ENCODE measurements around the gene ZNF470. TPM values are rescaled to one million over a fixed set of nuclear protein-coding genes. Genes with fewer than 3 reads are reported as not detected.

ZNF470 gene
- total RNA-seq, 4 donors from 2014 or later: 3.9 to 8.1 (median 6.7) TPM

DNA sequence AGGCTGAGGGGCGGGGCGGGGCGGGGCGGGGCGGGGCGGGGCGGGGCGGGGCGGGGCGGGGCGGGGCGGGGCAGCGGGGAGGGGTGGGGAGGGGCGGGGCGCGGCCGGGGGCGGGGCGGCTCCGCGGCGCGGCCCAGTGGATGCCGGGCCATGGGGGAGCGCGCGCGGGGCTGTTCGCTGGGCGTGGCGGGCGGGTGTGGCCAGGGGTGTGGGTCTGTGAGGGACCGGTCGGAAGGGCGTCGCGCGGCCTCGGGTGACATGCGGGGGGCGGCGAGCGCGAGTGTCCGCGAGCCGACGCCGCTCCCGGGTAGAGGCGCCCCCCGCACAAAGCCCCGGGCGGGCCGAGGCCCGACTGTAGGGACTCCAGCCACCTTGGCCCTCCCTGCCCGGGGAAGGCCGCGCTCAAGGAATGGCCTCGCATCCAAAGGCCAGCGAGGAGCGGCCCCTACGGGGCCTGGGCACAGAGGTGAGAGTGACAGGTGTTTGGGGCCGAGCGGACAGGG lies 28.5 kb upstream of the ZNF470 start, which contains the start of gene ZFP28:
ZFP28 (plus strand) TSS at position 188 of the 503 bp plus-strand sequence; CDS start at position 259, 71 bp downstream.
- no CpG with 5 or more reads among the region's 65 CpGs for WGBS, 2 donors (ENCODE audit: low coverage in 1 of 2)
- peak; percentile 77 for ATAC-seq
- peaks cover 0 to 74% (median 4%) of the 10 kb centered on the region in 3 donors for H3K9me3 ChIP-seq
- H3K4me1 ChIP-seq: peaks cover 0 to 32% (median 10%) of the 10 kb centered on the region in 3 donors
- H3K27me3 ChIP-seq: no peaks in the 10 kb centered on the region
- H3K4me3 ChIP-seq: peak within 1 kb of the TSS; percentile 83 to 97
- TF ChIP-seq POLR2A (IDR thresholded peaks at IDR 0.05) (no peak), POLR2AphosphoS5 (IDR thresholded peaks at IDR 0.05) (no peak), EP300 (IDR thresholded peaks at IDR 0.05) (no peak)
- TF ChIP-seq, protein P1, sequence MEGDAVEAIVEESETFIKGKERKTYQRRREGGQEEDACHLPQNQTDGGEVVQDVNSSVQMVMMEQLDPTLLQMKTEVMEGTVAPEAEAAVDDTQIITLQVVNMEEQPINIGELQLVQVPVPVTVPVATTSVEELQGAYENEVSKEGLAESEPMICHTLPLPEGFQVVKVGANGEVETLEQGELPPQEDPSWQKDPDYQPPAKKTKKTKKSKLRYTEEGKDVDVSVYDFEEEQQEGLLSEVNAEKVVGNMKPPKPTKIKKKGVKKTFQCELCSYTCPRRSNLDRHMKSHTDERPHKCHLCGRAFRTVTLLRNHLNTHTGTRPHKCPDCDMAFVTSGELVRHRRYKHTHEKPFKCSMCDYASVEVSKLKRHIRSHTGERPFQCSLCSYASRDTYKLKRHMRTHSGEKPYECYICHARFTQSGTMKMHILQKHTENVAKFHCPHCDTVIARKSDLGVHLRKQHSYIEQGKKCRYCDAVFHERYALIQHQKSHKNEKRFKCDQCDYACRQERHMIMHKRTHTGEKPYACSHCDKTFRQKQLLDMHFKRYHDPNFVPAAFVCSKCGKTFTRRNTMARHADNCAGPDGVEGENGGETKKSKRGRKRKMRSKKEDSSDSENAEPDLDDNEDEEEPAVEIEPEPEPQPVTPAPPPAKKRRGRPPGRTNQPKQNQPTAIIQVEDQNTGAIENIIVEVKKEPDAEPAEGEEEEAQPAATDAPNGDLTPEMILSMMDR (IDR thresholded peaks at IDR 0.05): no peak
- peak within 1 kb of the TSS; percentile 71 to 96 (median 92) for H3K27ac ChIP-seq
- H3K36me3 ChIP-seq: peaks cover 0 to 41% of the 10 kb centered on the region in 2 donors

DNA sequence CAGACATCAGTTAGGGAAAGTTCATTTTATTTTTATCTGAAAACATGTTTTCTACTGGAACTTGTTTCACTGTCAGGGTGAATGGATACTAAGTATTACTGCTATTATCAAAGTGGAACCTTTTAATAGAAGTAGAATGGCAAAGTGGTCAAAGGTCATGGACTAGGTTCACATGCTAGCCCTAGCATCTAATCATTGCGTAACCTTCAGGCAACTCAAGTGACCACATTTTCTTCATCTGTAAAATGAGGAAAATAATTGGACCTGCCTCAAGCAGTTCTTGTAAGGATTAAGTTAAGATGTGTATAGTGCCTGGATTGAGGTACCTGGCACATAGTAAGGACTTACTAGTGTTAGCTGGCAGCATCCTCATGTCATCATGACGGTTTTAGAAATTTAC lies 23.5 kb upstream of the ZNF470 start:
- no peak overlapping the region for H3K27ac ChIP-seq
- H3K4me1 ChIP-seq: peaks cover 0 to 25% (median 10%) of the 10 kb centered on the region in 3 donors
- H3K36me3 ChIP-seq: peaks cover 9 to 88% of the 10 kb centered on the region in 2 donors
- TF ChIP-seq POLR2A (IDR thresholded peaks at IDR 0.05): no peak
- TF ChIP-seq, protein P1 (IDR thresholded peaks at IDR 0.05): no peak
- no peak for TF ChIP-seq EP300 (IDR thresholded peaks at IDR 0.05)
- no peak for TF ChIP-seq POLR2AphosphoS5 (IDR thresholded peaks at IDR 0.05)
- peaks cover 4 to 80% (median 4%) of the 10 kb centered on the region in 3 donors for H3K9me3 ChIP-seq
- H3K4me3 ChIP-seq: no peak overlapping the region
- no peak for ATAC-seq
- WGBS, 2 donors (ENCODE audit: low coverage in 1 of 2): 100% methylated on average over 1 of the region's 2 CpGs
- no peaks in the 10 kb centered on the region for H3K27me3 ChIP-seq

DNA sequence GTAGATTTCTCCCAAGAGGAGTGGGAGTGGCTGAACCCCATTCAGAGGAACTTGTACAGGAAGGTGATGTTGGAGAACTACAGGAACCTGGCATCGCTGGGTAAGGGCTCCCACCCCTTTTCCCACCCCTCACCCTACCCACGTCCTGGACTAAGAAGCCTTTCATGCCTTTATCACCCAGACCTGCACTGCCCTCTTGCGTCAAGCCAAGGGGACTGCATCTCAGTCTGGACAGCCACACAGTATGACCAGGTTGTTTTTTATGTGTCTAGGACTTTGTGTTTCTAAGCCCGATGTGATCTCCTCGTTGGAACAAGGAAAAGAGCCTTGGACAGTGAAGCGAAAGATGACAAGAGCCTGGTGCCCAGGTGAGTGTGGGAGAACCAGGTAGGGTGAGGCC lies 19.7 kb upstream of the ZNF470 start:
- Histone ChIP-seq H3K9me3 (peaks cover 4 to 96% (median 4%) of the 10 kb centered on the region in 3 donors), H3K27ac (no peak overlapping the region), H3K36me3 (peaks cover 32 to 98% of the 10 kb centered on the region in 2 donors), H3K4me1 (no peaks in the 10 kb centered on the region), H3K27me3 (no peaks in the 10 kb centered on the region), H3K4me3 (no peak overlapping the region)
- TF ChIP-seq POLR2A (IDR thresholded peaks at IDR 0.05): no peak
- TF ChIP-seq, protein P1 (IDR thresholded peaks at IDR 0.05): no peak
- no peak for TF ChIP-seq EP300 (IDR thresholded peaks at IDR 0.05)
- TF ChIP-seq POLR2AphosphoS5 (IDR thresholded peaks at IDR 0.05): no peak
- ATAC-seq: no peak
- 52 to 79% methylated on average over 2 to 5 of the region's 6 CpGs for WGBS, 2 donors (ENCODE audit: low coverage in 1 of 2)

DNA sequence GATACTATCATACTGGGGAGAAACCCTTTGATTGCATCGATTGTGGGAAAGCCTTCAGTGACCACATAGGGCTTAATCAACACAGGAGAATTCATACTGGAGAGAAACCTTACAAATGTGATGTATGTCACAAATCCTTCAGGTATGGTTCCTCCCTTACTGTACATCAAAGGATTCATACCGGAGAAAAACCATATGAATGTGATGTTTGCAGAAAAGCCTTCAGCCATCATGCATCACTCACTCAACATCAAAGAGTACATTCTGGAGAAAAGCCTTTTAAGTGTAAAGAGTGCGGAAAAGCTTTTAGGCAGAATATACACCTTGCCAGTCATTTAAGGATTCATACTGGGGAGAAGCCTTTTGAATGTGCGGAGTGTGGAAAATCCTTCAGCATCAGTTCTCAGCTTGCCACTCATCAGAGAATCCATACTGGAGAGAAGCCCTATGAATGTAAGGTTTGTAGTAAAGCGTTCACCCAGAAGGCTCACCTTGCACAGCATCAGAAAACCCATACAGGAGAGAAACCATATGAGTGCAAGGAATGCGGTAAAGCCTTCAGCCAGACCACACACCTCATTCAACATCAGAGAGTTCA lies 12.9 kb upstream of the ZNF470 start:
- ATAC-seq: no peak
- 79 to 87% methylated on average over 6 of the region's 6 CpGs for WGBS, 2 donors (ENCODE audit: low coverage in 1 of 2)
- Histone ChIP-seq H3K36me3 (peaks cover 29 to 86% of the 10 kb centered on the region in 2 donors), H3K27ac (no peak overlapping the region), H3K9me3 (peaks cover 0 to 100% (median 10%) of the 10 kb centered on the region in 3 donors), H3K4me1 (no peaks in the 10 kb centered on the region), H3K27me3 (no peaks in the 10 kb centered on the region), H3K4me3 (no peak overlapping the region)
- no peak for TF ChIP-seq EP300 (IDR thresholded peaks at IDR 0.05)
- TF ChIP-seq, protein P1 (IDR thresholded peaks at IDR 0.05): no peak
- no peak for TF ChIP-seq POLR2A (IDR thresholded peaks at IDR 0.05)
- no peak for TF ChIP-seq POLR2AphosphoS5 (IDR thresholded peaks at IDR 0.05)

DNA sequence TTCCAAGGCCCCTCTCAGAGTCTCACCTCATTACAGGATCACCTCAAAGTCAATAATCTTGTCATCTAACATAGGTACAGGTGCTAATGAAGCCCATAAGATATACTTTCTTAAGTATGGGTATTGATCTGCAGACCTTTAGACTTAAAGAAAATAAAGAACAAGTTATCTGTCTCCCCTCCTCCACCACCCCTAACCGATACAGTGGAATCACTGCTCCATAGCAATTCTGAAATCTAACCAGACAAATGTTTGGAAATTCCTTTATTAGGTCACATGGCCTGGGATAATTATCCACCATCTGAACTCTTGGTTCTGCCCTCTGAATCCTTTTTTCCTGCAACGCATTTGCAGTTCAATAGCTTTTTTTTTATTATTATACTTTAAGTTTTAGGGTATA lies 4.5 kb upstream of the ZNF470 start:
- Histone ChIP-seq H3K27me3 (no peaks in the 10 kb centered on the region), H3K36me3 (peaks cover 0 to 30% of the 10 kb centered on the region in 2 donors), H3K4me1 (peaks cover 0 to 13% (median 0%) of the 10 kb centered on the region in 3 donors), H3K27ac (no peak overlapping the region), H3K4me3 (no peak overlapping the region), H3K9me3 (peaks cover 0 to 87% (median 3%) of the 10 kb centered on the region in 3 donors)
- no peak for TF ChIP-seq POLR2AphosphoS5 (IDR thresholded peaks at IDR 0.05)
- TF ChIP-seq EP300 (IDR thresholded peaks at IDR 0.05): no peak
- TF ChIP-seq, protein P1 (IDR thresholded peaks at IDR 0.05): no peak
- TF ChIP-seq POLR2A (IDR thresholded peaks at IDR 0.05): no peak
- no peak for ATAC-seq
- 93 to 100% methylated on average over 1 to 2 of the region's 2 CpGs for WGBS, 2 donors (ENCODE audit: low coverage in 1 of 2)
